Fibroblast of lung (primary cell): ENCODE measurements around the gene C12orf42. TPM values are rescaled to one million over a fixed set of nuclear protein-coding genes. Genes with fewer than 3 reads are reported as not detected.

Experiments used
- DNase-seq, 2 donors: peaks; one replicate each; pipeline versions ENCODE4 v3.0.0 to v3.0.0-alpha.2; 2010; ENCODE audit warnings: low read depth in 2 of 2
- H2AFZ ChIP-seq: 2 replicates; pipeline ENCODE4 v1.5.1; 2012; ENCODE audit warnings: low read length, control low read depth, inconsistent platforms
- H3K27ac ChIP-seq: 2 replicates; pipeline ENCODE4 v1.5.1; 2011; ENCODE audit warnings: low read length, control low read depth; ENCODE audit not compliant: insufficient read depth
- H3K27me3 ChIP-seq: 2 replicates; pipeline ENCODE4 v1.5.1; 2011; ENCODE audit warnings: mild to moderate bottlenecking, low read length; ENCODE audit not compliant: control insufficient read depth, insufficient read depth
- H3K36me3 ChIP-seq: 2 replicates; pipeline ENCODE4 v1.5.1; 2011; ENCODE audit warnings: low read length; ENCODE audit not compliant: control insufficient read depth, insufficient read depth
- H3K4me1 ChIP-seq: 2 replicates; pipeline ENCODE4 v1.5.1; 2011; ENCODE audit warnings: low read length; ENCODE audit not compliant: control insufficient read depth, insufficient read depth; ENCODE audit errors: extremely low read depth
- H3K4me2 ChIP-seq: 2 replicates; pipeline ENCODE4 v1.5.1; 2011; ENCODE audit warnings: low read length, control low read depth; ENCODE audit not compliant: insufficient read depth; ENCODE audit errors: extremely low read depth
- H3K4me3 ChIP-seq, 4 experiments: fragments of 200-600 bp in 1 of 4; sonication (generic) in 1 of 4; replicated peaks in 1 of 4; 2 replicates each; pipeline ENCODE4 v1.5.1; 2011 to 2016; ENCODE audit warnings: low read length in 4 of 4, low read depth in 3 of 4, mild to moderate bottlenecking in 3 of 4, control low read depth in 2 of 4, inconsistent platforms in 1 of 4, mixed read lengths in 1 of 4; ENCODE audit not compliant: insufficient read depth in 1 of 4; ENCODE audit errors: control extremely low read depth in 1 of 4
- H3K79me2 ChIP-seq: 2 replicates; pipeline ENCODE4 v1.5.1; 2012; ENCODE audit warnings: mild to moderate bottlenecking, low read length, inconsistent platforms; ENCODE audit not compliant: control insufficient read depth, insufficient read depth
- H3K9ac ChIP-seq: 2 replicates; pipeline ENCODE4 v1.5.1; 2011; ENCODE audit warnings: mild to moderate bottlenecking, low read length, control low read depth; ENCODE audit not compliant: insufficient read depth
- H3K9me3 ChIP-seq: 2 replicates; pipeline ENCODE4 v1.5.1; 2012; ENCODE audit warnings: low read depth, low read length; ENCODE audit not compliant: control insufficient read depth, insufficient read depth
- H4K20me1 ChIP-seq: 2 replicates; pipeline ENCODE4 v1.5.1; 2011; ENCODE audit warnings: low read length; ENCODE audit not compliant: control insufficient read depth, insufficient read depth; ENCODE audit errors: extremely low read depth
- CTCF ChIP-seq, 2 donors: IDR thresholded peaks in 1 of 2; conservative IDR thresholded peaks in 1 of 2; 1 replicate in 1 of 2; 2 replicates in 1 of 2; pipeline ENCODE4 v1.5.1; 2011 to 2012; ENCODE audit warnings: low read length in 2 of 2, control low read depth in 1 of 2, inconsistent platforms in 1 of 2, low read depth in 1 of 2, mild to moderate bottlenecking in 1 of 2
- EZH2 ChIP-seq: IDR thresholded peaks from 2 replicates; pipeline ENCODE4 v1.5.1; 2012; ENCODE audit warnings: low read length, control low read depth, mild to moderate bottlenecking; ENCODE audit errors: missing control alignments
- polyA plus RNA-seq, 2 donors: library from polyadenylated mRNA; depleted of rRNA in 1 of 2; stranded (reverse) in 1 of 2; unstranded in 1 of 2; fragments of >200 nt; gene quantifications; 2 replicates each; pipeline ENCODE4 v1.2.1, GENCODE V29; 2011 to 2012; ENCODE audit warnings: missing spikeins in 1 of 2
- total RNA-seq: library from RNA; depleted of rRNA; stranded (reverse); fragments of >200 nt; gene quantifications from 2 replicates; pipeline ENCODE4 v1.2.1, GENCODE V29; 2014

Gene C12orf42
- total and polyA plus RNA-seq, 2 donors (not counting 1 experiment from before 2014, with no cell fraction given), result not detected

GRCh38 chr12:103399986-103400385 is 95.8 kb downstream of the C12orf42 start:
- no peak overlapping the region for H3K4me3 ChIP-seq
- H2AFZ ChIP-seq, result no peak overlapping the region
- H3K4me1 ChIP-seq, result no peaks in the 10 kb centered on the region
- H3K79me2 ChIP-seq, result no peaks in the 10 kb centered on the region
- H3K27me3 ChIP-seq, result no peaks in the 10 kb centered on the region
- H3K9ac ChIP-seq, result no peak overlapping the region
- TF ChIP-seq CTCF (conservative IDR thresholded peaks at IDR 0.05 in 1 of 2, IDR thresholded peaks at IDR 0.05 in 1 of 2; ENCODE audit: low read depth in 1 of 2, low read length in 2 of 2) (no peak), EZH2 (no peak)
- H3K4me2 ChIP-seq, result no peak overlapping the region
- no peak overlapping the region for H3K27ac ChIP-seq
- DNase-seq, result no peak
- no peaks in the 10 kb centered on the region for H4K20me1 ChIP-seq
- H3K9me3 ChIP-seq, result no peaks in the 10 kb centered on the region
- no peaks in the 10 kb centered on the region for H3K36me3 ChIP-seq

GRCh38 chr12:103397536-103397935 is 98.2 kb downstream of the C12orf42 start:
- Histone ChIP-seq H2AFZ (no peak overlapping the region), H3K27me3 (no peaks in the 10 kb centered on the region), H3K9ac (no peak overlapping the region), H3K79me2 (no peaks in the 10 kb centered on the region), H3K4me1 (no peaks in the 10 kb centered on the region), H3K9me3 (no peaks in the 10 kb centered on the region), H3K27ac (no peak overlapping the region), H3K4me3 (no peak overlapping the region), H3K4me2 (no peak overlapping the region), H4K20me1 (no peaks in the 10 kb centered on the region), H3K36me3 (no peaks in the 10 kb centered on the region)
- TF ChIP-seq EZH2 (no peak), CTCF (conservative IDR thresholded peaks at IDR 0.05 in 1 of 2, IDR thresholded peaks at IDR 0.05 in 1 of 2; ENCODE audit: low read depth in 1 of 2, low read length in 2 of 2) (no peak)
- no peak for DNase-seq

GRCh38 chr12:103392722-103393121 is 103.0 kb downstream of the C12orf42 start:
- Histone ChIP-seq H3K27ac (no peak overlapping the region), H3K79me2 (no peaks in the 10 kb centered on the region), H4K20me1 (no peaks in the 10 kb centered on the region)

More at GRCh38 chr12:103392722-103393121, 103.0 kb downstream of the C12orf42 start:
- Histone ChIP-seq H3K4me3 (no peak overlapping the region), H3K4me1 (no peaks in the 10 kb centered on the region), H3K9ac (no peak overlapping the region), H2AFZ (no peak overlapping the region), H3K9me3 (no peaks in the 10 kb centered on the region), H3K27me3 (no peaks in the 10 kb centered on the region), H3K4me2 (no peak overlapping the region), H3K36me3 (no peaks in the 10 kb centered on the region)
- DNase-seq, result no peak
- no peak for TF ChIP-seq EZH2
- no peak for TF ChIP-seq CTCF (conservative IDR thresholded peaks at IDR 0.05 in 1 of 2, IDR thresholded peaks at IDR 0.05 in 1 of 2; ENCODE audit: low read depth in 1 of 2, low read length in 2 of 2)
